HL-60 (cell line): Measurements from ENCODE around the gene RGR.

Experiments
- POLR2AphosphoS5 ChIP-seq: IDR thresholded peaks from 2 replicates; pipeline ENCODE4 v1.6.1; 2012; ENCODE audit warnings: low read depth
- TF ChIP-seq, protein P1 (sequence below): IDR thresholded peaks from one replicate; pipeline ENCODE4 v1.5.1; 2011; ENCODE audit warnings: low read length, control low read depth, inconsistent platforms; ENCODE audit not compliant: insufficient read depth

DNA sequence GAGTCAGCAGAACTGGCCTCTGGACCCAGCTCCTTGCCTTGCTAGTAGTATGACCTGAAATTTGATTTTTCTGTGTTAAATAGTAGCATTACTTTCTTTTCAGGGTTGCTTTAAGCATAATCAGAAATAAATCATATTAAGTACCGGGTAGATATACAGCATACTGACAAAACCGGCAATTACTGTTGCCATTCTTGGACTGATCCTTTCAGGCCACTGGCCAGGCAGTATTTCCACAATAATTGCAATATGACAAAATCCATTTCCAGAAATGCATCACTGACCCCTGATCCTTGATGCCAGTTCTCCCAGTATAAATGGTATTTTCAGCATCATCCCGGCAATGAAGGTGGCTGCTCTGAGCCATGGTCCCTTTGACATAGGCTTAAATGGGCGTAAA lies 10.4 kb upstream of the RGR start:
- TF ChIP-seq, protein P1, sequence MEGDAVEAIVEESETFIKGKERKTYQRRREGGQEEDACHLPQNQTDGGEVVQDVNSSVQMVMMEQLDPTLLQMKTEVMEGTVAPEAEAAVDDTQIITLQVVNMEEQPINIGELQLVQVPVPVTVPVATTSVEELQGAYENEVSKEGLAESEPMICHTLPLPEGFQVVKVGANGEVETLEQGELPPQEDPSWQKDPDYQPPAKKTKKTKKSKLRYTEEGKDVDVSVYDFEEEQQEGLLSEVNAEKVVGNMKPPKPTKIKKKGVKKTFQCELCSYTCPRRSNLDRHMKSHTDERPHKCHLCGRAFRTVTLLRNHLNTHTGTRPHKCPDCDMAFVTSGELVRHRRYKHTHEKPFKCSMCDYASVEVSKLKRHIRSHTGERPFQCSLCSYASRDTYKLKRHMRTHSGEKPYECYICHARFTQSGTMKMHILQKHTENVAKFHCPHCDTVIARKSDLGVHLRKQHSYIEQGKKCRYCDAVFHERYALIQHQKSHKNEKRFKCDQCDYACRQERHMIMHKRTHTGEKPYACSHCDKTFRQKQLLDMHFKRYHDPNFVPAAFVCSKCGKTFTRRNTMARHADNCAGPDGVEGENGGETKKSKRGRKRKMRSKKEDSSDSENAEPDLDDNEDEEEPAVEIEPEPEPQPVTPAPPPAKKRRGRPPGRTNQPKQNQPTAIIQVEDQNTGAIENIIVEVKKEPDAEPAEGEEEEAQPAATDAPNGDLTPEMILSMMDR = no peak
- TF ChIP-seq POLR2AphosphoS5 = no peak
